Skeletal muscle satellite cell (primary cell): ENCODE measurements around the gene SLC26A8.
"Not testable (repeated sequence)": the region's sequence is repeated elsewhere in the genome, so short reads cannot be mapped to it uniquely, and the experiment has no call there.

Source experiments
- H3K27me3 ChIP-seq: 2 replicates; pipeline ENCODE4 v1.7.0; 2013; ENCODE audit warnings: low read length; ENCODE audit not compliant: control insufficient read depth, insufficient read depth
- H3K36me3 ChIP-seq: 2 replicates; pipeline ENCODE4 v1.7.0; 2013; ENCODE audit warnings: mild to moderate bottlenecking, control low read depth, low read length; ENCODE audit not compliant: insufficient read depth
- H3K4me1 ChIP-seq: 2 replicates; pipeline ENCODE4 v1.7.0; 2013; ENCODE audit warnings: low read length; ENCODE audit not compliant: control insufficient read depth, insufficient read depth
- H3K4me2 ChIP-seq: 2 replicates; pipeline ENCODE4 v1.7.0; 2013; ENCODE audit warnings: mild to moderate bottlenecking, low read length
- H3K4me3 ChIP-seq: 2 replicates; pipeline ENCODE4 v1.7.0; 2013; ENCODE audit warnings: low read length
- H3K9ac ChIP-seq: 2 replicates; pipeline ENCODE4 v1.7.0; 2013; ENCODE audit warnings: mild to moderate bottlenecking, low read depth, low read length, moderate library complexity
- H3K9me3 ChIP-seq: replicated peaks from 2 replicates; pipeline ENCODE4 v1.7.0; 2013; ENCODE audit warnings: mild to moderate bottlenecking, control low read depth, low read length

The SLC26A8 gene

GRCh38 chr6:35960187-35960586 lies 64.3 kb downstream of the SLC26A8 start:
- no peak overlapping the region for H3K9ac ChIP-seq
- no peaks in the 10 kb centered on the region for H3K36me3 ChIP-seq
- H3K4me2 ChIP-seq, result no peak overlapping the region
- peaks cover 35% of the 10 kb centered on the region for H3K27me3 ChIP-seq
- H3K9me3 ChIP-seq, result no peaks in the 10 kb centered on the region
- H3K4me3 ChIP-seq, result no peak overlapping the region
- peaks cover 7% of the 10 kb centered on the region for H3K4me1 ChIP-seq

DNA sequence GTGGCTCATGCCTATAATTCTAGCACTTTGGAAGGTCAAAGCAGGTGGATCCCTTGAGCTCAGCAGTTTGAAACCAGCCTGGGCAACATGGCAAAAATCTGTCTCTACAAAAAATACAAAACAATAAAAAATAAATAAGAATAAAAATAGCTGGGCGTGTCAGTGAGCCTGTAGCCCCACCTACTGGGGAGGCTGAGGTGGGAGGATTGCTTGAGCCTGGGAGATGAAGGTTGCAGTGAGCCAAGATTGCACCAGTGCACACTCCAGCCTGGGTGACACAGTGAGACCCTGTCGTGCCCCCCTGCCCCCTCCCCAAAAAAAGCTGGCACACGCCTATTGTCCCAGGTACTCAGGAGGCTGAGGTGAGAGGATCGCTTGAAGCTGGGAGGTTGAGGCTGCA lies 68.5 kb downstream of the SLC26A8 start:
- Histone ChIP-seq H3K9ac (no peak overlapping the region), H3K9me3 (no peaks in the 10 kb centered on the region), H3K4me3 (no peak overlapping the region), H3K27me3 (peaks cover 19% of the 10 kb centered on the region), H3K4me2 (no peak overlapping the region), H3K36me3 (no peaks in the 10 kb centered on the region), H3K4me1 (peaks cover 22% of the 10 kb centered on the region)

DNA sequence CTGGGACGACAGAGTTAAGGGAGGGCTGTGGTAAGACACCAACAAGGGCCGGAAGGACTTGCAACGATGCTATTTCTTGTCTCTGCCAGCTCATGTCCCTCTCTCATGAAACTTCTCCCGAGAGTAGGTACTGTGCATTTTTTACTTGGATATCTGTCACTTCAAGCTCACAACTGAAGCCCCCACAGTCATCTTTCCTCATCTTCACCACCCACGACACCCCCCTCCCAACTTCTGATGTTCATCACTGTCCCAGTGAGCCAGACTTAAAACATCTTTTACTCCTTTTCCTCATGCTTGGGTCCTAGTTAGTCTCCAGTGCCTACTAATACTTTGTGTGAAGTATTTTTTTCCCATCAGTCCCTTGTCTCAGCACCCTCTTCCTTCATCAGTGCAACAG lies 68.9 kb downstream of the SLC26A8 start:
- Histone ChIP-seq H3K9me3 (no peaks in the 10 kb centered on the region), H3K9ac (no peak overlapping the region), H3K4me3 (no peak overlapping the region), H3K36me3 (no peaks in the 10 kb centered on the region), H3K4me2 (no peak overlapping the region), H3K27me3 (peaks cover 14% of the 10 kb centered on the region), H3K4me1 (peaks cover 22% of the 10 kb centered on the region)

DNA sequence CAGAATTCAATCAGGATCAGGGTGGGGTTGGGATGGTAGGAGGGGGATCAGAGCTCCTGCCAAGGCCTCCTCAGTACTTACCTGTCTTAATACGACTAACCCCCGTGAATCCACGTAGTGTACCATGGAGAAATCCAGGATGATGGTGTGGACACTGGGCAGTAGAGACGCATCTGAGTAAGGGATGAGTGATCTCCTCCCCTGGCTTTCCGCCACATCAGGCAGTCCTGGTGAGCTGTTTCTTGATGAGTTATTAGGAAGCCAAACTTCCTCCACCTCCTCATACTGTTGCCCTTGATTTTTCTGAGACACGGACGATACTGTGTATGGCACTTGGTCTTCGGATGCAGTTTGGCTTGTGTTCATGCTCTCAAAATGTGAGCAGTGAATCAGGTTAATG lies 69.4 kb downstream of the SLC26A8 start:
- H3K9me3 ChIP-seq, result no peaks in the 10 kb centered on the region
- H3K36me3 ChIP-seq, result no peaks in the 10 kb centered on the region
- no peak overlapping the region for H3K4me3 ChIP-seq
- no peak overlapping the region for H3K4me2 ChIP-seq
- peaks cover 22% of the 10 kb centered on the region for H3K4me1 ChIP-seq
- H3K9ac ChIP-seq, result no peak overlapping the region
- H3K27me3 ChIP-seq, result peaks cover 13% of the 10 kb centered on the region

- peaks cover 22% of the 10 kb centered on the region for H3K4me1 ChIP-seq
- no peaks in the 10 kb centered on the region for H3K36me3 ChIP-seq
- H3K9me3 ChIP-seq, result no peaks in the 10 kb centered on the region
- H3K27me3 ChIP-seq, result peaks cover 8% of the 10 kb centered on the region
- no peak overlapping the region for H3K9ac ChIP-seq
- no peak overlapping the region for H3K4me3 ChIP-seq
- no peak overlapping the region for H3K4me2 ChIP-seq
Observed at GRCh38 chr6:35954333-35954732, 70.1 kb downstream of the SLC26A8 start.

DNA sequence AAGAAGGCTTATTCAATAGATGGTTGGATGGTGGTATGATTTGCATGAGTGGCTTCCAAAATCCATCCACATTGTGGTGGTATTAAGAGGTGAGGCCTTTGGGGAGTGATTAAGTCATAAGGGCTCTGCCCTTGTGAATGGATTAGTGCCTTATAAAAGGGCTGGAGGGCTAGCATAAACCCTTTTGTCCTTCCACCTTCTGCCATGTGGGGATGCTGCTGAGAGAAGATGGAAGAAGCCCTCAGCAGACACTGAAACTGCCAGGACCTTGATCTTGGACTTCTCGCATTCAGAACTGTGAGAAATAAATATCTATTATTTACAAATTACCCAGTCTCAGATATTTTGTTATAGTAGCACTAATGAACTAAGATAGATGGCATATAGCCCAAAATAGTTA lies 75.7 kb downstream of the SLC26A8 start:
- Histone ChIP-seq H3K4me2 (no peak overlapping the region), H3K27me3 (no peaks in the 10 kb centered on the region), H3K36me3 (no peaks in the 10 kb centered on the region), H3K4me1 (peaks cover 7% of the 10 kb centered on the region), H3K9ac (no peak overlapping the region), H3K4me3 (no peak overlapping the region), H3K9me3 (no peaks in the 10 kb centered on the region)

DNA sequence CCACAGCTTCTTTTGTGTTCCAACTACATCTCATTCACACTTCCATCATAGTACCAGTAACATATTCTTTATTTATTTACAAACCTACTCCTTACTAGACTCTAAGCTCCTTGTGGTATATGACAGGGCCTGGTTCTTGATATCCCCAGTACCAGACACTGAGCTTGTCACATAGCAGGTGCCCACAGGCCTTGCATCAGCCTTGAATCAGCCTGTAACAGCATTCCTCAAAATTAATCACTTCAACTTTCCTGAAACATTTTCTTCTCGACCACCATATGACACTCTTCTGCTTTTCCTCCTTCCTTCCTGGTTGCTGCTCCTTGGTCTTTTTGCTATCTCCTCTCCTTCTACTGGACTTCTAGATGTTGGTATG lies 78.8 kb downstream of the SLC26A8 start:
- Histone ChIP-seq H3K9ac (no peak overlapping the region), H3K27me3 (no peaks in the 10 kb centered on the region), H3K4me1 (no peaks in the 10 kb centered on the region), H3K4me3 (no peak overlapping the region), H3K4me2 (no peak overlapping the region), H3K36me3 (no peaks in the 10 kb centered on the region), H3K9me3 (no peaks in the 10 kb centered on the region)

DNA sequence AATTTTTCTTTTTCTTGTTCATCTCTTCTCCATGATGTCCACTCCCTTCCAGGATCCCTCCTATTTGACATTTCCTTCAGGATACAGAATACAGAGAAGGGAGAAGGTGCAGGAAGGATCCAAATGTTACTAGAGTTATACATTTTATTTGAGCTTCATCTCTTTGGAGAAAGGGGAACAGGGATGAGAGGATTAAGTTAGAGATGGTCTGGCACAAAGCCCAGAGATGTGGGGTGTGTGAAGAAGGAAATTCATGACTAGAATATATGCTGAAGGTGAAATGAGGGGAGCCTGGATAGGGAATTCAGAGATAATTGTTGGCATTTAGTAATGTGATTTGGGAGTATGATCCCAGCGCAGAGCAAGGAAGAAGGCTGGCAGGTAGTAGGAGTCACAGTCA lies 81.1 kb downstream of the SLC26A8 start:
- no peaks in the 10 kb centered on the region for H3K9me3 ChIP-seq
- no peak overlapping the region for H3K9ac ChIP-seq
- no peak overlapping the region for H3K4me2 ChIP-seq
- H3K27me3 ChIP-seq, result no peaks in the 10 kb centered on the region
- no peak overlapping the region for H3K4me3 ChIP-seq
- H3K4me1 ChIP-seq, result no peaks in the 10 kb centered on the region
- no peaks in the 10 kb centered on the region for H3K36me3 ChIP-seq

DNA sequence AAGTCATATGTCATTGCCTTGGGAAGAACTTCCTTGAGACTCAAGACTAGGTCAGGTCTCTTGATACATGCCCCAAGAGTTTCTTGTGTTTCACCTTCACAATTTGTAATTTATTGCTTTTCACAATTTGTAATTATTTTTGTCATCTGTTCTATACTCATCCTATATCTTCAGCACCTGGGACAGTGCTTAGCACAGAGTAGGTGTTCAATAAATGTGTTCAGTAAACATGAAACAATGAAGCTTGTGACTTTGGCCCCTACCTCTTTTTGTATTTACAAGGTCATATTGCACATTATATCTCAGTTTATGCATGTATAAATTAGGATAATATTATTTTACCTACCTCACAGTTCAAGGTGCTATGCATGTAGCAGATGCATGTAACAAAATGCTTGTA lies 82.1 kb downstream of the SLC26A8 start:
- Histone ChIP-seq H3K27me3 (no peaks in the 10 kb centered on the region), H3K9me3 (no peaks in the 10 kb centered on the region), H3K4me3 (no peak overlapping the region), H3K4me1 (no peaks in the 10 kb centered on the region), H3K4me2 (no peak overlapping the region), H3K9ac (no peak overlapping the region), H3K36me3 (no peaks in the 10 kb centered on the region)

- H3K4me3 ChIP-seq, H3K4me2 ChIP-seq, H3K27me3 ChIP-seq, H3K9ac ChIP-seq, H3K4me1 ChIP-seq, H3K36me3 ChIP-seq, H3K9me3 ChIP-seq: not testable (repeated sequence)
Observed at GRCh38 chr6:35941170-35941569, 83.3 kb downstream of the SLC26A8 start.

GRCh38 chr6:35940014-35940413 lies 84.4 kb downstream of the SLC26A8 start:
- not testable (repeated sequence) for H3K27me3 ChIP-seq, H3K4me1 ChIP-seq, H3K4me3 ChIP-seq, H3K9ac ChIP-seq, H3K36me3 ChIP-seq, H3K9me3 ChIP-seq, H3K4me2 ChIP-seq

DNA sequence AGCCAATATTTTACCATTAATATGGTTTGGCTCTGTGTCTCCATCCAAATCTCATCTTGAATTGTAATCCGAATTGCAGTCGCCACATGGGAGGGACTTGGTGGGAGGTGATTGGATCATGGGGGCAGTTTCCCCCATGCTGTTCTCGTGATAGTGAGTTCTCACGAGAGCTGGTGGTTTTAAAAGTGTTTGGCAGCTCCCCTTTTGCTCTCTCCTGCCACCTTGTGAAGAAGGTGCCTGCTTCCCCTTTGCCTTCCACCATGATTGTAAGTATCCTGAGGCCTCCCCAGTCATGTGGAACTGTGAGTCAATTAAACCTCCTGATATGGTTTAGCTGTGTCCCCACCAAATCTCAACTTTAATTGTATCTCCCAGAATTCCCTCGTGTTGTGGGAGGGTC lies 85.2 kb downstream of the SLC26A8 start:
- H3K36me3 ChIP-seq, H3K4me2 ChIP-seq, H3K9me3 ChIP-seq, H3K9ac ChIP-seq, H3K4me1 ChIP-seq, H3K27me3 ChIP-seq, H3K4me3 ChIP-seq: not testable (repeated sequence)
